GM19438 (cell line): ENCODE data around the gene ESYT1.
A peak's percentile ranks its signal among the peaks of the same experiment; 100 is the strongest.

ENCODE experiments used
- ATAC-seq: cut with Tn5 transposase; IDR thresholded peaks from one replicate; pipeline ENCODE4 v1.9.1; 2021; ENCODE audit warnings: low read depth; ENCODE audit not compliant: unreplicated experiment

Gene ESYT1

GRCh38 chr12:56126732-56127239 is 1.3 kb upstream of the ESYT1 start:
- ATAC-seq, result no peak

- no peak for ATAC-seq
Observed at GRCh38 chr12:56127485-56127887, 581 bp upstream of the ESYT1 start.

DNA sequence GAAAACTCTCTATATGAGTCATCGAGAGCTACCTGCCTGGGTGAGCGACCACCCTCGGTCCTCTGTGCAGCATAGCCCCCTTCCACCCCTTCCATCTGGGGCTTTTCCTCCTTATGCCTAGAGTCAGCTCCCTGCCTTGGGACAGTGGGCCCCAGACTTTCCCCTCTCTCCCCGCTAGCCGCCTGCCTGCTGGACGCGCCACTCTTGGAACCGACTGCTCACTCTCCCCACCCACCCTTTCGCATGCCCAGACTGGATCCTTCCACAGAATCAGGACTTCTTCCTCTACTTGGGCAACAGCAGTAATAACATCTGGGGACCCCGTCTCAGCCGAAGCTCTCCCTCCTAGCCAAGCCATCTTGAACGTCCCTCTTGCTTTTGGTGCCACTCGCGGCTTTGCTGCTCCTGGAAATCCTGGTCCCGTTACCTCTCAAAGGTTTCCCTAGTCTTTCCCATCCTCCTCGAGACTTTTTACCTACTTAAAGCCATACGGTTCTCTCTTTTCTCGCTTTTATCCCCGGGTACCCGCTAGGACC is 671 bp downstream of the ESYT1 start:
- no peak for ATAC-seq

GRCh38 chr12:56129206-56129941 is 1.3 kb downstream of the ESYT1 start:
- peak; percentile 35 for ATAC-seq

DNA sequence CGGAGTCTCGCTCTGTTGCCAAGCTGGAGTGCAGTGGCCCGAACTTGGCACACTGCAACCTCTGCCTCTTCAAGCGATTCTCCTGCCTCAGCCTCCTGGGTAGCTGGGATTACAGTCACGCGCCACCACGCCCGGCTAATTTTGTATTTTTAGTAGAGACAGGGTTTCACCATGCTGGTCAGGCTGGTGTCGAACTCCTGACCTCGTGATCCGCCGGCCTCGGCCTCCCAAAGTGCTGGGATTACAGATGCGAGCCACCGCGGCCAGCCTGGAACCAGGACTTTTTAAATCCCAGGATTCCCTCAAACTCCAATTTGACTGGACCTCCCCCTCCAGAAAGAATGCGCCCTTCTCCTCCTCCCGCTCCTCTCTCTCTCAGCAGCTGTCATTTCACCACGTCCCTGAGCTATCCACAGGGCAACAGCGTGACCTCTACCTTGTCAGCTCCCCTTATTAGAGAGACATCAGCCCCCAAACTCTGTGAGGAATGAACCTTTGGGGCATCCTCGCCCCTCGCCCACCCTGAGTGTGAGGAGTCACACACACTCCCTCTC is 2.0 kb downstream of the ESYT1 start:
- ATAC-seq, result no peak

- ATAC-seq, result no peak
Observed at GRCh38 chr12:56130876-56131275, 2.8 kb downstream of the ESYT1 start.

DNA sequence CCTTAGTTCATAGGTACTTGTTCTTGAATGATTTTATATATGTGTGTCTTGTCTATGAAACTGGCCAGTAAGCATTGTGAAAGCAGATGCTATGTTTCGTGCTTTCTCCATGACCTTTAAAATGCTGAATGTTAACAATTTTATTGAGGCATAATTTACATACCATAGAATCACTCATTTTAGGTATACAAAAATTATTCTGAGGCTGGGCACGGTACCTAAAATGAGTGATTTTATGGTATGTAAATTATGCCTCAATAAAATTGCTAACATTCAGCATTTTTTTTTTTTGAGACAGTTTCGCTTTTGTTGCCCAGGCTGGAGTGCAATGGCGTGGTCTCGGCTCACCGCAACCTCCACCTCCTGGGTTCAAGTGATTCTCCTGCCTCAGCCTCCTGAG is 6.8 kb downstream of the ESYT1 start:
- no peak for ATAC-seq

DNA sequence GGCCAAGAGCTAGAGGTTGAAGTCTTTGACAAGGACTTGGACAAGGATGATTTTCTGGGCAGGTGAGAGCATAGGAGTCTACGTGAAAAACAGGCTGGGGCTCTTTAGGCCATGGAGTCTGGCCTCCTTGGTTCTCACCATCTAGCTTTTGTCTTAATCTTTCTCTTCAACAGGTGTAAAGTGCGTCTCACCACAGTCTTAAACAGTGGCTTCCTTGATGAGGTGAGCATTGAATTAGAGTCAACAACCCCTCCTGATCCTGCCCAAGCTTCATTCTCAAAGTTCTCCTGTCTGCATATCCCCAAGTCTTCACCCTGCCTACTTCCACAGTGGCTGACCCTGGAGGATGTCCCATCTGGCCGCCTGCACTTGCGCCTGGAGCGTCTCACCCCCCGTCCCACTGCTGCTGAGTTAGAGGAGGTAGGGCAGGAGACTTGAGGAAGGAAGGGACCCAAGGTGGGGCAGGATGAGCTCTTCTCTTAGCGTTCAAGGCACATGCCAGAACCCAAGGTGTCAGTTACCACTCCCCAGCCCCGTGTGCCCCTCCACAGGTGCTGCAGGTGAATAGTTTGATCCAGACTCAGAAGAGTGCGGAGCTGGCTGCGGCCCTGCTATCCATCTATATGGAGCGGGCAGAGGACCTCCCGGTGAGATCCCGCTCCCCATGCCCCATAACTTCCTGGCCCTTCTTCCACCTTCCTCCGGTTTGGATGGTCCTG is 9.9 kb downstream of the ESYT1 start:
- no peak for ATAC-seq

DNA sequence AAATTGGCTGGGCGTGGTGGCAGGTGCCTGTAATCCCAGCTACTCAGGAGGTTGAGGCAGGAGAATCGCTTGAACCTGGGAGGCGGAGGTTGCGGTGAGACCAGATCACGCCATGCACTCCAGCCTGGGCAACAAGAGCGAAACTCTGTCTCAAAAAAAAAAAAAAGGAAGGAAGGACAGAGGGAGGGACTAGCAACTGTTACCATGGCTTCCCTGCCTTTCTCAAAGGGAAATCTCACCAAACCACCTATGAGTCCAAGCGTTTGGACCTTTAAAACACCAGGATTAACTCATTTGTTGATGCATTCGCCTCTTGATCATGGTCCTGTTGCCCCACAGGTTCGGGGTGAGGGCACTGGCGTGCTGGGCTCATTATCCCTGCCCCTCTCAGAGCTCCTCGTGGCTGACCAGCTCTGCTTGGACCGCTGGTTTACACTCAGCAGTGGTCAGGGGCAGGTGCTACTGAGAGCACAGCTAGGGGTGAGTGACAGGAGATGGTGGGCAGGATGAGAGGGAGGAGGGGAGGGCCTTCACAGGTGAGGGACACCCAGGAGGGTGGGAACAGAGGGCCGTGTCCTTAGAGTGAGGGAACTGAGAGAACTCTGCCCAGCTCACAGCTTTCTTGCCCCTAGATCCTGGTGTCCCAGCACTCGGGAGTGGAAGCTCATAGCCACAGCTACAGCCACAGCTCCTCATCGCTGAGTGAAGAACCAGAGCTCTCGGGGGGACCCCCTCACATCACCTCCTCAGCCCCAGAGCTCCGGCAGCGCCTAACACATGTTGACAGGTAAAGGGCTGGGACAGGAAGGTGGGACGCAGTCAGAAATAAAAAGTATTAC is 14.1 kb downstream of the ESYT1 start:
- no peak for ATAC-seq

- no peak for ATAC-seq
Observed at GRCh38 chr12:56143217-56143616, 15.2 kb downstream of the ESYT1 start.

- no peak for ATAC-seq
Observed at GRCh38 chr12:56143870-56144269, 15.8 kb downstream of the ESYT1 start.

GRCh38 chr12:56145217-56145616 is 17.1 kb downstream of the ESYT1 start:
- no peak for ATAC-seq

DNA sequence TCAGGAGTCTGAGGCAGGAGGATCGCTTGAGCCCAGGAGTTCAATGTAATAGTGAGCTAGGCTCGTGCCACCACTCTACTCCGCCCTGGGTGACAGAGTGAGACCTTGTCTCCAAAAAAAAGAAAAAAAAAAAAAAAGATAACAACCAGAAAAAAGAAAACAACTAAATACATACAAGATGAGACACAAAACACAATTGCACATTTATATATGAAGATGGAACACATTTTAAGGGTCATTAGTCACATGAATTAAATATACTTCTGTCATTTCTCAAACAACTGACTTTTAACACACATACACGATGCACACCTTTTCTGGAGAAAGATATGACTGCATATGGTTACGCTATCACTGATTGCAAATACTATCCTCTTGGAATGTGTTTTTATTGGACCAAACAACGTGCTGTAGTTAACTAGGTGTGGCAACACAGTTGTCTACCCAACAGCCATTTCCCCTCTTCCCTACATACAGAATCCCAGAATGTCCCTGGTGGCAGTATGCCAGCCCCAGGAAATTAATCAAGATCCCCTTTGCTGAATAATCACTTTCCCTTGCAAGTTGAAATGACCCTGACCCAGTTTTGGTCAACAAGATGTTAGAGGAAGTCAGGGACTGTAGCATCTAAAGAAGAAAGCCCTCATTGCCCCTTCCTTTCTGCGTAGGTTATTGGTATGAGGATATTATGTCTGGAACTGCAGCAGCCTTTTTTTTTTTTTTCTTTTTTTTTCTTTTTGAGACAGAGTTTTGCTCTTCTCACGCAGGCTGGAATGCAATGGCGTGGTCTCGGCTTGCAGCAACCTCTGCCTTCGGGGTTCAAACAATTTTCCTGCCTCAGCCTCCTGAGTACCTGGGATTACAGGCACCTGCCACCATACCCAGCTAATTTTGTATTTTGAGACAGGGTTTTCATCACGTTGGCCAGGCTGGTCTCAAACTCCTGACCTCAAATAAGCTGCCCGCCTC is 18.7 kb downstream of the ESYT1 start:
- ATAC-seq, result no peak

DNA sequence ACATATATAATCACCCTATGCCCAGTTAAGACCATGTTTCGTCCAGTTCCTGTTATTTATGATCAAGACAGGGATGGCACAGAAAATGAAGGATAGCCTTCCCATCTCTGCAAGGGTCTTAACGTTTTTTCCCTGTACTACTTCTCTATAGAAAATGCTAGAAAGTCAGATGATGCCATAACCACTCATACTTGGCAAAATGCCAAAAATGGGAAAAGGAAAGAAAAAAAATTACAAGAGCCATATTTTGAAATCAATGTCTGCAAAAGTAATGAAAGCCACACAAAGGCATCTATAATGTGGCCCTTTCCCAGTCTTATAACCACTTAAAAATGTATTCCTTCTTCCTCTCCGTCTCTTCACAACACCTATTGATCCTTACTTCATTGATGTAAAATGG is 22.5 kb downstream of the ESYT1 start:
- ATAC-seq, result no peak

- peak; percentile 56 for ATAC-seq
Observed at GRCh38 chr12:56151672-56152131, 23.6 kb downstream of the ESYT1 start.

DNA sequence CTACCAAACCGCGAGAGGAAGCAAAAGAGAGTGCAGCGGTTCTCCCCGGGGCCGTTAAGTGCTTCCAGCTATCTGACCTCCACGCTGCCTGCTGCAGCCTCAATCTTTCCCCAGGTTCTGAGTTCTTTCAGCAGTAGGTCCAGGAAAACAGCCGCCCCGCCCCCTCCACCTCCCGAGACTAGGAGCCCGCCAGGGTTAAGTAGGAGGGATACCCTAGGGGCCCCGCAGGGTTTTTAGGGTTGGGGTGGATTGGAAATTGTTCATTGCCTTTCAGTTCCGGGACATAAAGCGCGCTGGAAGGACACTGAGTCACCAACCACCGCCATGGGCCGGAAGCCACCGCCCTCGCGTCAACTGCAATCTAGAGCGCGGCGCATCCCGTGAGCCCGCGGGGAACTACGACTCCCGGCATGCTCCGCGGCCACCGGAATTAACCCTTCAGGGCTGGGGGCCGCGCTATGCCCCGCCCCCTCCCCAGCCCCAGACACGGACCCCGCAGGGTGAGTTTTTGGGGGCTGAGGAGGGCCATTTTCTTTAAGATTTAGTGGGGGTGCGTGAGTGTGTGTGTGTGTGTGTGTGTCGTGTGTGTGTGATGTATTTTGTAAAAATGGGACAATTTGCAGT is 24.2 kb downstream of the ESYT1 start, which contains the start of gene MYL6B:
TSS of gene MYL6B (plus strand) at position 456 of the 624 bp plus-strand sequence. CDS start 1,332 bp downstream, outside the sequence.
- peak; percentile 70 for ATAC-seq

GRCh38 chr12:56152756-56153677 is 24.9 kb downstream of the ESYT1 start:
- ATAC-seq, result no peak

- ATAC-seq, result no peak
Observed at GRCh38 chr12:56153678-56154065, 25.6 kb downstream of the ESYT1 start.
